Activated naive CD4-positive, alpha-beta T cell treated with anti-CD3 and anti-CD28 coated beads, Interleukin-2, amount 10 ng/mL, durations not matched to agents 5 hours and 36 hours (primary cell): Measurements from ENCODE around the gene FMO3. TPM values are rescaled to one million over a fixed set of nuclear protein-coding genes. Genes with fewer than 3 reads are reported as not detected.

Experiments
- microRNA-seq: library from miRNA; unstranded; fragments of <30 nt; microRNA quantifications from one replicate; pipeline ENCODE4 v1.2.0, GENCODE V29; 2022; ENCODE audit warnings: borderline microRNAs expressed, borderline replicate concordance
- total RNA-seq, 2 experiments: library from RNA; stranded (reverse); gene quantifications; one replicate each; pipeline ENCODE4 v1.2.3, GENCODE V29; 2021

FMO3 gene
- not detected for total RNA-seq

DNA sequence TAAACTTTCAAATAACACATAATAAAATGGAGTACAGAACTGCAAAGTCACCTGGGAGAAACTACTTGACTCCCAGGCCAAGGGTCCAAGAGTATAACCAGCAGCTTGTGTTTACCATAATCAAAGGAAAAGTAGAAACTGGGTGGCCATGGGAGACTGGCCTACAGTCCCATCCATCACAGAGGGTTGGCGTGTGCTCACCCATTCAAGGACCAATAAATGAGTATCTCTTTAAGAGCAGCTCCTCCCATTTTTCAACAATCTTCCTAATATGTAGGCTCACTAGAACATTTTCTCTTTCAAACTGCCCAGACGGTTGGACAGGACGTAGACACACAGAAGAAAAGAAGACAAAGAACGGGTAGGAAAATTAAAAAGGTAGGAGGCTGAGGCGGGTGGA, at the start of gene FMO3:
Gene FMO3 (plus strand): TSS at position 302 of the 400 bp plus-strand sequence. CDS start 1,754 bp downstream, outside the sequence.

Small RNA genes lying within 50 kb of the gene (microRNA-seq; reads per million reads assigned to microRNA genes)
- gene MIR1295A (not detected), gene MIR1295B (not detected)

Other genes with a start within 250 kb of the FMO3 start
- not detected for gene MROH9, start 155.4 kb upstream of the FMO3 start, total RNA-seq
- not detected for gene FMO2, start 94.4 kb downstream of the FMO3 start, total RNA-seq
- not detected for gene FMO1, start 157.6 kb downstream of the FMO3 start, total RNA-seq
- 1 to 10 TPM; 1.3 to 1.5 TPM for gene FMO4, start 223.3 kb downstream of the FMO3 start, total RNA-seq